HepG2 (cell line): ENCODE results near the gene HNRNPUL2. TPM values are rescaled to one million over a fixed set of nuclear protein-coding genes. Genes with fewer than 3 reads are reported as not detected.
A peak's percentile ranks its signal among the peaks of the same experiment; 100 is the strongest.

Experiments used
- ATRX ChIP-seq: sonication (generic); formaldehyde crosslinking; IDR thresholded peaks from 2 replicates; pipeline ENCODE4 v1.4.0; 2020; ENCODE audit warnings: missing genetic modification reagents, borderline replicate concordance
- CEBPB ChIP-seq: IDR thresholded peaks from 2 replicates; pipeline ENCODE4 v1.6.1; 2011; ENCODE audit warnings: low read depth, low read length, improper control_type of control experiment, borderline replicate concordance
- CREB1 ChIP-seq, 2 experiments: fragments of 450-650 bp in 1 of 2; IDR thresholded peaks; 2 replicates each; pipeline ENCODE4 v1.6.1; 2016 to 2017; ENCODE audit warnings: control low read depth in 1 of 2, mild to moderate bottlenecking in 1 of 2, missing compliant biosample characterization in 1 of 2, missing genetic modification characterization in 1 of 2
- DR1 ChIP-seq: sonication (generic); formaldehyde crosslinking; IDR thresholded peaks from 2 replicates; pipeline ENCODE4 v1.8.0; 2021; ENCODE audit warnings: mild to moderate bottlenecking, missing genetic modification reagents, inconsistent platforms
- HOXD1 ChIP-seq: sonication (generic); formaldehyde crosslinking; IDR thresholded peaks from 2 replicates; pipeline ENCODE4 v1.5.0; 2020; ENCODE audit warnings: missing genetic modification reagents
- NFE2L1 ChIP-seq: sonication (generic); formaldehyde crosslinking; IDR thresholded peaks from 2 replicates; pipeline ENCODE4 v1.4.0; 2020; ENCODE audit warnings: missing genetic modification reagents, mild to moderate bottlenecking, borderline replicate concordance
- NFYB ChIP-seq: sonication (generic); formaldehyde crosslinking; IDR thresholded peaks from 2 replicates; pipeline ENCODE4 v1.4.0; 2020; ENCODE audit warnings: missing genetic modification reagents
- NFYC ChIP-seq: IDR thresholded peaks from 2 replicates; pipeline ENCODE4 v1.6.1; 2016; ENCODE audit warnings: missing genetic modification reagents, missing compliant biosample characterization
- PATZ1 ChIP-seq: sonication (generic); formaldehyde crosslinking; IDR thresholded peaks from 2 replicates; pipeline ENCODE4 v1.4.0; 2020; ENCODE audit warnings: missing genetic modification reagents
- RBM39 ChIP-seq: fragments of 200-400 bp; formaldehyde crosslinking; IDR thresholded peaks from one replicate; pipeline ENCODE4 v1.6.1; 2018; ENCODE audit warnings: antibody characterized with exemption, mild to moderate bottlenecking, low read depth, low read length; ENCODE audit not compliant: poor library complexity, severe bottlenecking
- RFXANK ChIP-seq: IDR thresholded peaks from 2 replicates; pipeline ENCODE4 v1.6.1; 2016
- SIN3A ChIP-seq: IDR thresholded peaks from 2 replicates; pipeline ENCODE4 v1.6.1; 2011; ENCODE audit warnings: low read depth, mild to moderate bottlenecking, control low read depth, low read length, borderline replicate concordance
- SIX1 ChIP-seq: sonication (generic); formaldehyde crosslinking; IDR thresholded peaks from 2 replicates; pipeline ENCODE4 v1.4.0; 2020; ENCODE audit warnings: missing genetic modification reagents, borderline replicate concordance
- SRSF1 ChIP-seq: fragments of 200-400 bp; formaldehyde crosslinking; optimal IDR thresholded peaks from 2 replicates; pipeline ENCODE3; 2017; ENCODE audit warnings: mild to moderate bottlenecking, low read depth, low read length, moderate library complexity
- TARDBP ChIP-seq: sonication (generic); formaldehyde crosslinking; IDR thresholded peaks from 2 replicates; pipeline ENCODE4 v1.8.0; 2022; ENCODE audit warnings: mild to moderate bottlenecking, missing genetic modification reagents
- TRIM24 ChIP-seq: sonication (generic); formaldehyde crosslinking; IDR thresholded peaks from 2 replicates; pipeline ENCODE4 v1.8.0; 2022; ENCODE audit warnings: mild to moderate bottlenecking, missing genetic modification reagents
- YEATS2 ChIP-seq: sonication (generic); formaldehyde crosslinking; IDR thresholded peaks from 2 replicates; pipeline ENCODE4 v1.4.0; 2020; ENCODE audit warnings: missing genetic modification reagents, borderline replicate concordance
- ZNF34 ChIP-seq: sonication (generic); formaldehyde crosslinking; IDR thresholded peaks from 2 replicates; pipeline ENCODE4 v1.4.0; 2020; ENCODE audit warnings: mild to moderate bottlenecking, missing genetic modification reagents, borderline replicate concordance
- ZNF501 ChIP-seq: sonication (generic); formaldehyde crosslinking; IDR thresholded peaks from 2 replicates; pipeline ENCODE4 v1.5.1; 2020; ENCODE audit warnings: mild to moderate bottlenecking, moderate library complexity, missing genetic modification reagents
- ZNF713 ChIP-seq: sonication (generic); formaldehyde crosslinking; IDR thresholded peaks from 2 replicates; pipeline ENCODE4 v1.4.0; 2020; ENCODE audit warnings: mild to moderate bottlenecking, missing genetic modification reagents
- polyA plus RNA-seq, 8 experiments: library from polyadenylated mRNA; depleted of rRNA in 3 of 8; stranded (reverse) in 7 of 8; unstranded in 1 of 8; fragments of >200 nt; fragmentation: Illumina TruSeq in 4 of 8; extraction: Trizol in 4 of 8; gene quantifications; 2 replicates each; pipeline versions ENCODE4 v1.2.1 to v1.2.3, GENCODE V29; 2011 to 2016; ENCODE audit warnings: low read depth in 4 of 8, missing spikeins in 1 of 8, mixed read lengths in 1 of 8; ENCODE audit not compliant: insufficient read depth in 1 of 8
- total RNA-seq, 5 experiments: library from RNA; depleted of rRNA; stranded (reverse); fragments of >200 nt; fragmentation: Illumina TruSeq; extraction: Trizol; gene quantifications; 2 replicates each; pipeline ENCODE4 v1.2.3, GENCODE V29; 2016; ENCODE audit warnings: low read depth in 1 of 5
- TF ChIP-seq, protein P1 (sequence below): sonication (generic); formaldehyde crosslinking; IDR thresholded peaks from 2 replicates; pipeline ENCODE4 v1.5.1; 2020; ENCODE audit warnings: mild to moderate bottlenecking, missing genetic modification reagents, moderate library complexity
- TF ChIP-seq, protein P2 (sequence below): sonication (generic); formaldehyde crosslinking; IDR thresholded peaks from 2 replicates; pipeline ENCODE4 v1.5.0; 2020; ENCODE audit warnings: mild to moderate bottlenecking, missing genetic modification reagents, moderate library complexity
- TF ChIP-seq, protein P3 (sequence below): sonication (generic); formaldehyde crosslinking; IDR thresholded peaks from 2 replicates; pipeline ENCODE4 v1.5.0; 2020; ENCODE audit warnings: missing genetic modification reagents

The HNRNPUL2 gene
- total and polyA plus RNA-seq, 2 of the 13 experiments (the other 11 are each of a cell fraction or from before 2014, with no cell fraction given), result 8.4 to 9.6 TPM

DNA sequence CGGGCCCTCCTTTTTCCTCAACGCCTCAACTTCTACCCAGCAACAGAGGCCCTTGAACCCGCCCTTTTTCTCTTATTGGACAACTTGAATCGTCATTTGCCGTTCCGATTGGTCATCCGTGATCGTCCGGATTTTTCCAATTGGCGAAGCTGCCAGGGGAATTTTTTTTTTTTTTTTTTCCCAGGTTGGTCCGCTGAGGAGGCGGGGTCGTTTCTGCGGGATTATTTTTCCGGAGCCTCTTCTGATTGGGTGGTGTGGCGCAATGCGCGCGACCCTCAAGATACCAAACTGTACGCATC is 564 bp upstream of the HNRNPUL2 start (continued):
- TF ChIP-seq, protein P1, sequence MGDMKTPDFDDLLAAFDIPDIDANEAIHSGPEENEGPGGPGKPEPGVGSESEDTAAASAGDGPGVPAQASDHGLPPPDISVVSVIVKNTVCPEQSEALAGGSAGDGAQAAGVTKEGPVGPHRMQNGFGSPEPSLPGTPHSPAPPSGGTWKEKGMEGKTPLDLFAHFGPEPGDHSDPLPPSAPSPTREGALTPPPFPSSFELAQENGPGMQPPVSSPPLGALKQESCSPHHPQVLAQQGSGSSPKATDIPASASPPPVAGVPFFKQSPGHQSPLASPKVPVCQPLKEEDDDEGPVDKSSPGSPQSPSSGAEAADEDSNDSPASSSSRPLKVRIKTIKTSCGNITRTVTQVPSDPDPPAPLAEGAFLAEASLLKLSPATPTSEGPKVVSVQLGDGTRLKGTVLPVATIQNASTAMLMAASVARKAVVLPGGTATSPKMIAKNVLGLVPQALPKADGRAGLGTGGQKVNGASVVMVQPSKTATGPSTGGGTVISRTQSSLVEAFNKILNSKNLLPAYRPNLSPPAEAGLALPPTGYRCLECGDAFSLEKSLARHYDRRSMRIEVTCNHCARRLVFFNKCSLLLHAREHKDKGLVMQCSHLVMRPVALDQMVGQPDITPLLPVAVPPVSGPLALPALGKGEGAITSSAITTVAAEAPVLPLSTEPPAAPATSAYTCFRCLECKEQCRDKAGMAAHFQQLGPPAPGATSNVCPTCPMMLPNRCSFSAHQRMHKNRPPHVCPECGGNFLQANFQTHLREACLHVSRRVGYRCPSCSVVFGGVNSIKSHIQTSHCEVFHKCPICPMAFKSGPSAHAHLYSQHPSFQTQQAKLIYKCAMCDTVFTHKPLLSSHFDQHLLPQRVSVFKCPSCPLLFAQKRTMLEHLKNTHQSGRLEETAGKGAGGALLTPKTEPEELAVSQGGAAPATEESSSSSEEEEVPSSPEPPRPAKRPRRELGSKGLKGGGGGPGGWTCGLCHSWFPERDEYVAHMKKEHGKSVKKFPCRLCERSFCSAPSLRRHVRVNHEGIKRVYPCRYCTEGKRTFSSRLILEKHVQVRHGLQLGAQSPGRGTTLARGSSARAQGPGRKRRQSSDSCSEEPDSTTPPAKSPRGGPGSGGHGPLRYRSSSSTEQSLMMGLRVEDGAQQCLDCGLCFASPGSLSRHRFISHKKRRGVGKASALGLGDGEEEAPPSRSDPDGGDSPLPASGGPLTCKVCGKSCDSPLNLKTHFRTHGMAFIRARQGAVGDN (CRISPR knock-in tag), result no peak
- TF ChIP-seq TARDBP, result no peak
- TF ChIP-seq NFYB, result peak; percentile 91
- TF ChIP-seq ZNF501 (CRISPR knock-in tag), result peak; percentile 12; the same call in 1 of the 2 replicates
- TF ChIP-seq SIX1 (CRISPR knock-in tag), result no peak
- TF ChIP-seq, protein P2, sequence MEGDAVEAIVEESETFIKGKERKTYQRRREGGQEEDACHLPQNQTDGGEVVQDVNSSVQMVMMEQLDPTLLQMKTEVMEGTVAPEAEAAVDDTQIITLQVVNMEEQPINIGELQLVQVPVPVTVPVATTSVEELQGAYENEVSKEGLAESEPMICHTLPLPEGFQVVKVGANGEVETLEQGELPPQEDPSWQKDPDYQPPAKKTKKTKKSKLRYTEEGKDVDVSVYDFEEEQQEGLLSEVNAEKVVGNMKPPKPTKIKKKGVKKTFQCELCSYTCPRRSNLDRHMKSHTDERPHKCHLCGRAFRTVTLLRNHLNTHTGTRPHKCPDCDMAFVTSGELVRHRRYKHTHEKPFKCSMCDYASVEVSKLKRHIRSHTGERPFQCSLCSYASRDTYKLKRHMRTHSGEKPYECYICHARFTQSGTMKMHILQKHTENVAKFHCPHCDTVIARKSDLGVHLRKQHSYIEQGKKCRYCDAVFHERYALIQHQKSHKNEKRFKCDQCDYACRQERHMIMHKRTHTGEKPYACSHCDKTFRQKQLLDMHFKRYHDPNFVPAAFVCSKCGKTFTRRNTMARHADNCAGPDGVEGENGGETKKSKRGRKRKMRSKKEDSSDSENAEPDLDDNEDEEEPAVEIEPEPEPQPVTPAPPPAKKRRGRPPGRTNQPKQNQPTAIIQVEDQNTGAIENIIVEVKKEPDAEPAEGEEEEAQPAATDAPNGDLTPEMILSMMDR (CRISPR knock-in tag), result no peak
- 0 out of 2 replicates have a peak, but pooled peaks have one; percentile 42 for TF ChIP-seq CEBPB
- peak; percentile 70 for TF ChIP-seq CREB1 (IDR thresholded peaks at IDR 0.05)
- TF ChIP-seq CREB1 (CRISPR knock-in tag; IDR thresholded peaks at IDR 0.05), result peak; percentile 77
- peak; percentile 4; the same call in 1 of the 2 replicates for TF ChIP-seq PATZ1 (CRISPR knock-in tag)
- TF ChIP-seq NFYC (CRISPR knock-in tag), result peak; percentile 85
- TF ChIP-seq SIN3A, result 0 out of 2 replicates have a peak, but pooled peaks have one; percentile 17
- no peak for TF ChIP-seq DR1 (CRISPR knock-in tag)
- 0 out of 2 replicates have a peak, but pooled peaks have one; percentile 2 for TF ChIP-seq ZNF34
- TF ChIP-seq, protein P3, sequence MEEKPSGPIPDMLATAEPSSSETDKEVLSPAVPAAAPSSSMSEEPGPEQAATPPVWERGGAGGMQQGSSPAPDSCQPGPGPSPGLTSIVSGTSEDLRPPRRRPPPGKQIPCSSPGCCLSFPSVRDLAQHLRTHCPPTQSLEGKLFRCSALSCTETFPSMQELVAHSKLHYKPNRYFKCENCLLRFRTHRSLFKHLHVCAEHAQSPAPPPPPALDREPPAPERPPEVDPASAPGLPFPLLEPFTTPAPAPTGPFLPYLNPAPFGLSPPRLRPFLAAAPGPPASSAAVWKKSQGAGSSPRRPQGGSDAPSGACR, result 0 out of 2 replicates have a peak, but pooled peaks have one; percentile 14
- no peak for TF ChIP-seq TRIM24 (CRISPR knock-in tag)
- peak; percentile 21 for TF ChIP-seq SRSF1
- TF ChIP-seq HOXD1 (CRISPR knock-in tag), result no peak
- TF ChIP-seq NFE2L1 (CRISPR knock-in tag), result no peak
- TF ChIP-seq RFXANK (CRISPR knock-in tag), result peak; percentile 99
- no peak for TF ChIP-seq ZNF713 (CRISPR knock-in tag)
- no peak for TF ChIP-seq ATRX (CRISPR knock-in tag)
- TF ChIP-seq YEATS2 (CRISPR knock-in tag), result no peak
- TF ChIP-seq RBM39, result peak; percentile 14
